GM12873 (cell line): ENCODE data around the gene PRRG4.

ENCODE experiments used
- TF ChIP-seq, protein P1 (sequence below): IDR thresholded peaks from 2 replicates; pipeline ENCODE4 v1.5.1; 2012; ENCODE audit warnings: low read depth, mild to moderate bottlenecking, moderate library complexity, low read length, control low read depth; ENCODE audit not compliant: insufficient read depth; ENCODE audit errors: missing control alignments

Gene PRRG4

GRCh38 chr11:32794439-32794838, 35.3 kb upstream of the PRRG4 start, which contains the start of gene CCDC73:
Gene CCDC73 (minus strand): TSS chr11:32794662. CDS start chr11:32760243, 34,419 bp downstream.
- TF ChIP-seq, protein P1, sequence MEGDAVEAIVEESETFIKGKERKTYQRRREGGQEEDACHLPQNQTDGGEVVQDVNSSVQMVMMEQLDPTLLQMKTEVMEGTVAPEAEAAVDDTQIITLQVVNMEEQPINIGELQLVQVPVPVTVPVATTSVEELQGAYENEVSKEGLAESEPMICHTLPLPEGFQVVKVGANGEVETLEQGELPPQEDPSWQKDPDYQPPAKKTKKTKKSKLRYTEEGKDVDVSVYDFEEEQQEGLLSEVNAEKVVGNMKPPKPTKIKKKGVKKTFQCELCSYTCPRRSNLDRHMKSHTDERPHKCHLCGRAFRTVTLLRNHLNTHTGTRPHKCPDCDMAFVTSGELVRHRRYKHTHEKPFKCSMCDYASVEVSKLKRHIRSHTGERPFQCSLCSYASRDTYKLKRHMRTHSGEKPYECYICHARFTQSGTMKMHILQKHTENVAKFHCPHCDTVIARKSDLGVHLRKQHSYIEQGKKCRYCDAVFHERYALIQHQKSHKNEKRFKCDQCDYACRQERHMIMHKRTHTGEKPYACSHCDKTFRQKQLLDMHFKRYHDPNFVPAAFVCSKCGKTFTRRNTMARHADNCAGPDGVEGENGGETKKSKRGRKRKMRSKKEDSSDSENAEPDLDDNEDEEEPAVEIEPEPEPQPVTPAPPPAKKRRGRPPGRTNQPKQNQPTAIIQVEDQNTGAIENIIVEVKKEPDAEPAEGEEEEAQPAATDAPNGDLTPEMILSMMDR, result no peak

GRCh38 chr11:32796425-32796824, 33.3 kb upstream of the PRRG4 start:
- TF ChIP-seq, protein P1, result no peak

DNA sequence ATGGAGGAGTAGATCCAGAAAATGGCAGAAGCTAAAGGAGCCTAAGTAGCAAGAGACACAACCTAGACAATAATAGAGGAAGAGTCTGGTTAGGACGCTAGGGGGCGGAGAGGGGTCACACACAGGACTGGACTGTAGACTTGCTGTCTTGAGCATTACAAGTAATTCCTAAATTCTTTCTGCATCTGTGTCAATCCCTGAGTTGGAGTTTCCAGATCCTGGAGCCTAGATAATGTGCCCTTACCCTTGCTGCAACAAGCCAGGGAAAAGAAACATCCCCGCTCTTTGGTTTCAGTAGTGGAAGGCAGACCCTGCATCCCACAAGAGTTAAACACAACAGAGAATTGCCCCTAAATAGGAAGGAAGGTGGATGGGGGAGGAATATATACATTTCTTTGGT, 20.4 kb upstream of the PRRG4 start:
- TF ChIP-seq, protein P1, result peak; percentile 95

- TF ChIP-seq, protein P1, result no peak
These were observed 12.4 kb upstream of the PRRG4 start for GRCh38 chr11:32817181-32817851.

- TF ChIP-seq, protein P1, result no peak
These were observed 11.9 kb upstream of the PRRG4 start for GRCh38 chr11:32817852-32818183.

DNA sequence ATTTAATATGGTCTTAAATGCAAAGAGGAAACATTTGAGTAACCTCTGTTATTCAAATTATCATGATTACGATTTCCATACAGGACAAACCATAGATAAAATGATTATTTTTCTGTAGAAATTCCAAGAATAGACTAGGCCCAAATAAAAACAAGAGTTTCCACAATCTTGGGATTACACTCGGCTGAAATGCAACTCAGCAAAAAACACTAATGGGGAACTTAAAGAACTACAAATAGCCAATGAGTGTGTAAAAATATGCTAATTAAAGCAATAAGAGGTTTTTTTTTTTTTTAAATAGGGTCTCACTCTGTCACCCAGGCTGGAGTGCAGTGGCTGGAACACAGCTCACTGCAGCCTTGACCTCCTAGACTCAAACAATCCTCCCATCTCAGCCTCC, 10.5 kb upstream of the PRRG4 start:
- TF ChIP-seq, protein P1, result no peak

DNA sequence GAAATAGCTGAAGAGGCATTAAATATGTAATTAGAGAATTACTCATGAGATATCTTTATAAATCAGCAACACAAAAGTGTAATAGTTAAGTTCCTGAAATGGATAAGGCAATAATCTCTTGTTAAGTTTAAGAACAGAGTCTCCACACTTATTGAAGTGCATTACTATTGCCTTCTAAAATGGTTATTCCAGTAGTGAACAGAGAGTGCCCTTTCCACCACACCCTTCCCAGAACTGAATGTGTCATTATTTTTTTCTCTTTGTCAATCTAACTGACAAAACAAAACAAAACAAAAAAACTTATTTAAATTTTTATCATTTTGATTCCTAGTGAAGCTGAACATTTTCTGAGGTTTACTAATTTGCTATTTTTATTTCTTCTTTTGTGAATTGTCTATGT, 9.2 kb upstream of the PRRG4 start:
- TF ChIP-seq, protein P1, result no peak

DNA sequence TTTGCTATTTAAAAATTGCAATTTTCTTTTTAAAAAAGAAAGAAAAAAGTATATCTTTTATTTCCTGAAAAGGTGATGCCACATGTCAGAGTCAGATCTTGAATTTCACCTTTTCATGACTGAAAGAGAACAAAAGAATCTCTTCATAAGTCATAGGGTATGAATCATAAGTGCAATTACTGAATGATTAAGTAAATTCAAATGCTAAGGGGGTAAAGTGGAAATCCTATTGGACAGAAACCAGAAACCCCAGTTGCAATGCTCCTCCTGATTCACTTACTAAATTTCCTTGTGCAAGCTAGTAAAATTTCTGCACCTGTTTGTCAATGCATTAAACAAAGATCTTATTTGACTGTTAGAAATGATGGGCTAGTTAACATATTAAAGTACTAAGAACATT, 8.2 kb upstream of the PRRG4 start:
- TF ChIP-seq, protein P1, result no peak
